K562 (cell line): ENCODE measurements around the gene MGA. TPM values are rescaled to one million over a fixed set of nuclear protein-coding genes. Genes with fewer than 3 reads are reported as not detected.
A peak's percentile ranks its signal among the peaks of the same experiment; 100 is the strongest.

Experiments
- BHLHE40 ChIP-seq: IDR thresholded peaks from 2 replicates; pipeline ENCODE4 v1.6.1; 2011; ENCODE audit warnings: low read length, improper control_type of control experiment
- CTBP1 ChIP-seq: fragments of 450-650 bp; IDR thresholded peaks from 2 replicates; pipeline ENCODE4 v1.6.1; 2016; ENCODE audit warnings: borderline replicate concordance
- ILF3 ChIP-seq: fragments of 450-650 bp; IDR thresholded peaks from 2 replicates; pipeline ENCODE4 v1.6.1; 2018; ENCODE audit warnings: antibody characterized with exemption, mild to moderate bottlenecking, moderate library complexity, borderline replicate concordance
- JUN ChIP-seq, 2 experiments: sonication (generic) in 1 of 2; formaldehyde crosslinking in 1 of 2; IDR thresholded peaks; 2 replicates each; pipeline versions ENCODE4 v1.6.1 to v1.8.0; 2012 to 2022; ENCODE audit warnings: borderline replicate concordance in 2 of 2, mild to moderate bottlenecking in 2 of 2, improper control_type of control experiment in 1 of 2, low read depth in 1 of 2, low read length in 1 of 2, missing genetic modification reagents in 1 of 2
- KLF1 ChIP-seq: fragments of 450-650 bp; IDR thresholded peaks from 2 replicates; pipeline ENCODE4 v1.6.1; 2016; ENCODE audit warnings: missing genetic modification characterization, missing compliant biosample characterization
- NR2C1 ChIP-seq, 2 experiments: fragments of 450-650 bp; IDR thresholded peaks; 2 replicates each; pipeline ENCODE4 v1.6.1; 2017; ENCODE audit warnings: mild to moderate bottlenecking in 2 of 2, antibody characterized with exemption in 1 of 2, inconsistent platforms in 1 of 2, missing compliant biosample characterization in 1 of 2, missing genetic modification characterization in 1 of 2
- POLR2B ChIP-seq: fragments of 450-650 bp; IDR thresholded peaks from 2 replicates; pipeline ENCODE4 v1.6.1; 2018; ENCODE audit warnings: low read depth; ENCODE audit not compliant: partially characterized antibody
- SMARCE1 ChIP-seq: fragments of 450-650 bp; IDR thresholded peaks from 2 replicates; pipeline ENCODE4 v1.7.1; 2016; ENCODE audit warnings: mild to moderate bottlenecking
- SRF ChIP-seq, 2 experiments: fragments of 250-450, 450-650 bp in 1 of 2; sonication (Bioruptor Pico) in 1 of 2; sonication (generic) in 1 of 2; formaldehyde crosslinking; IDR thresholded peaks; 2 replicates each; pipeline versions ENCODE4 v1.5.0 to v1.5.1; 2020 to 2022; ENCODE audit warnings: mild to moderate bottlenecking in 1 of 2, missing genetic modification reagents in 1 of 2
- TEAD1 ChIP-seq, 2 experiments: fragments of 450-650 bp in 1 of 2; sonication (generic) in 1 of 2; formaldehyde crosslinking; IDR thresholded peaks; 2 replicates each; pipeline versions ENCODE4 v1.4.0 to v1.8.0; 2020 to 2022; ENCODE audit warnings: mild to moderate bottlenecking in 2 of 2, missing genetic modification reagents in 1 of 2
- U2AF2 ChIP-seq: fragments of 200-400 bp; formaldehyde crosslinking; optimal IDR thresholded peaks from 2 replicates; pipeline ENCODE3; 2017; ENCODE audit warnings: low read depth, mild to moderate bottlenecking, low read length
- ZNF124 ChIP-seq: sonication (generic); formaldehyde crosslinking; IDR thresholded peaks from 2 replicates; pipeline ENCODE4 v1.8.1; 2022; ENCODE audit warnings: missing genetic modification reagents
- ZNF41 ChIP-seq: fragments of 250-450 bp; sonication (Bioruptor Pico); conservative IDR thresholded peaks from 2 replicates; pipeline ENCODE4 v1.4.0; 2020; ENCODE audit warnings: mild to moderate bottlenecking
- polyA plus RNA-seq, 8 experiments: library from polyadenylated mRNA; depleted of rRNA in 4 of 8; stranded (reverse) in 5 of 8; unstranded in 3 of 8; fragments of >200 nt; fragmentation: Nextera tagmentation in 2 of 8; fragmentation: Illumina TruSeq in 1 of 8; extraction: Ambion mirVana in 2 of 8; extraction: Trizol in 1 of 8; gene quantifications; 2 replicates each; pipeline versions ENCODE4 v1.2.1 to v1.2.3, GENCODE V29; 2011 to 2014; ENCODE audit warnings: inconsistent platforms in 1 of 8, missing spikeins in 1 of 8
- total RNA-seq, 7 experiments: library from RNA; depleted of rRNA in 6 of 7; stranded (reverse); fragments of >200 nt in 6 of 7; fragmentation: Illumina TruSeq in 2 of 7; extraction: Trizol in 2 of 7; gene quantifications; 2 replicates each; pipeline versions ENCODE4 v1.2.1 to v1.2.3, GENCODE V29; 2011 to 2021; ENCODE audit warnings: low replicate concordance in 1 of 7
- TF ChIP-seq, protein P1 (sequence below): fragments of 250-450 bp; sonication (Bioruptor Pico); IDR thresholded peaks from 2 replicates; pipeline ENCODE4 v1.4.0; 2020
- TF ChIP-seq, protein P2 (sequence below): sonication (generic); IDR thresholded peaks from 2 replicates; pipeline ENCODE4 v1.6.1; 2016
- TF ChIP-seq, protein P3 (sequence below): sonication (generic); formaldehyde crosslinking; IDR thresholded peaks from 2 replicates; pipeline ENCODE4 v1.8.0; 2022; ENCODE audit warnings: mild to moderate bottlenecking, missing genetic modification reagents
- TF ChIP-seq, protein P4 (sequence below): fragments of 450-650 bp; IDR thresholded peaks from 2 replicates; pipeline ENCODE4 v1.7.1; 2018; ENCODE audit warnings: mild to moderate bottlenecking, low read depth; ENCODE audit not compliant: partially characterized antibody

Gene MGA
- total and polyA plus RNA-seq, 9 of the 15 experiments (the other 6 are each of a cell fraction or from before 2014, with no cell fraction given), result 4.7 to 56.1 (median 21.1) TPM

DNA sequence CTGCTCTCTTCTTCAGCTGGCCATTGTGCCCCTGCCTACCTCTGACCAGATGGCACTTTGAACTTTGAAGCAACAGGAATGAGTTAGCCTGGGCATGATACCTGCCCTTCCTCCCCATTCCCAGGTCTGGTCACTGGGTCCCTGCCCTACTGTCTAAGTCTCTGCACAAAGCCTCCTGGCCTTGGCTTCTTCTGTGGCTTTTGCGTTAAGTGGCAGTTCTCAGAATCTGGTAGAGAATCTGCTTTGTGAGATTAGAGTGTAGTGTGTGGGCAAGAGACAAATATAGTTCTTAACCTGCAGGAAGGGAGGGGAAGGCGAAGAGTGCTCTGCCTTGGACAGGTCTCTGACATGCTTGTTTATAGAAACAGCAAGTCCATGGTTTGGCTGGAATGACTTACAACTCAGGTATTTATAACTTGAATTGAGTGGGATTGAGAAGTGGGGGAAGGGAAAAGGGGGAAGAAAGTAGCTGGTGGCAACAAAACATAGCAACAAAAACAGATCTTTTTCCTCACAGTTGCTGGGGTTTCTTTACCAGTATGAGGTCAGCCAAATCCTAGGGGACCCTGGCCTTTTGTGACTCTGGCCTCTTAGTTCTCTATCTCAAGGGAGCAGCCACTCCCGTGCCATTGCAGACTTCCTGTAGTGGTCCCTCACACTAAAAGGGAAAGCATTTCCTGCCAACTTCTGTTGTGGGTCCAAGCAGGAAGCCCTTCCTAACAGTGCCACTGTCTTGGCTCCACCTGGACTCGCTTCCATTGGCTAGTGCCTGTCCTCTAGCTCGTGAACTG lies 130.7 kb downstream of the MGA start (continued):
- TF ChIP-seq JUN (IDR thresholded peaks at IDR 0.05; ENCODE audit: borderline replicate concordance, low read depth, low read length) (no peak), JUN (CRISPR knock-in tag; IDR thresholded peaks at IDR 0.05; ENCODE audit: borderline replicate concordance) (no peak), KLF1 (tag) (no peak), POLR2B (no peak), SMARCE1 (peak; percentile 46; the same call in 1 of the 2 replicates), SRF (CRISPR knock-in tag; IDR thresholded peaks at IDR 0.05) (no peak), ILF3 (no peak), U2AF2 (no peak), TEAD1 (CRISPR knock-in tag; IDR thresholded peaks at IDR 0.05) (no peak), CTBP1 (no peak; the same call in 1 of the 2 replicates), ZNF41 (CRISPR knock-in tag) (no peak), NR2C1 (IDR thresholded peaks at IDR 0.05) (no peak), NR2C1 (tag; IDR thresholded peaks at IDR 0.05) (no peak), ZNF124 (CRISPR knock-in tag) (no peak), BHLHE40 (peak; percentile 43; the same call in 1 of the 2 replicates)
- TF ChIP-seq, protein P1, sequence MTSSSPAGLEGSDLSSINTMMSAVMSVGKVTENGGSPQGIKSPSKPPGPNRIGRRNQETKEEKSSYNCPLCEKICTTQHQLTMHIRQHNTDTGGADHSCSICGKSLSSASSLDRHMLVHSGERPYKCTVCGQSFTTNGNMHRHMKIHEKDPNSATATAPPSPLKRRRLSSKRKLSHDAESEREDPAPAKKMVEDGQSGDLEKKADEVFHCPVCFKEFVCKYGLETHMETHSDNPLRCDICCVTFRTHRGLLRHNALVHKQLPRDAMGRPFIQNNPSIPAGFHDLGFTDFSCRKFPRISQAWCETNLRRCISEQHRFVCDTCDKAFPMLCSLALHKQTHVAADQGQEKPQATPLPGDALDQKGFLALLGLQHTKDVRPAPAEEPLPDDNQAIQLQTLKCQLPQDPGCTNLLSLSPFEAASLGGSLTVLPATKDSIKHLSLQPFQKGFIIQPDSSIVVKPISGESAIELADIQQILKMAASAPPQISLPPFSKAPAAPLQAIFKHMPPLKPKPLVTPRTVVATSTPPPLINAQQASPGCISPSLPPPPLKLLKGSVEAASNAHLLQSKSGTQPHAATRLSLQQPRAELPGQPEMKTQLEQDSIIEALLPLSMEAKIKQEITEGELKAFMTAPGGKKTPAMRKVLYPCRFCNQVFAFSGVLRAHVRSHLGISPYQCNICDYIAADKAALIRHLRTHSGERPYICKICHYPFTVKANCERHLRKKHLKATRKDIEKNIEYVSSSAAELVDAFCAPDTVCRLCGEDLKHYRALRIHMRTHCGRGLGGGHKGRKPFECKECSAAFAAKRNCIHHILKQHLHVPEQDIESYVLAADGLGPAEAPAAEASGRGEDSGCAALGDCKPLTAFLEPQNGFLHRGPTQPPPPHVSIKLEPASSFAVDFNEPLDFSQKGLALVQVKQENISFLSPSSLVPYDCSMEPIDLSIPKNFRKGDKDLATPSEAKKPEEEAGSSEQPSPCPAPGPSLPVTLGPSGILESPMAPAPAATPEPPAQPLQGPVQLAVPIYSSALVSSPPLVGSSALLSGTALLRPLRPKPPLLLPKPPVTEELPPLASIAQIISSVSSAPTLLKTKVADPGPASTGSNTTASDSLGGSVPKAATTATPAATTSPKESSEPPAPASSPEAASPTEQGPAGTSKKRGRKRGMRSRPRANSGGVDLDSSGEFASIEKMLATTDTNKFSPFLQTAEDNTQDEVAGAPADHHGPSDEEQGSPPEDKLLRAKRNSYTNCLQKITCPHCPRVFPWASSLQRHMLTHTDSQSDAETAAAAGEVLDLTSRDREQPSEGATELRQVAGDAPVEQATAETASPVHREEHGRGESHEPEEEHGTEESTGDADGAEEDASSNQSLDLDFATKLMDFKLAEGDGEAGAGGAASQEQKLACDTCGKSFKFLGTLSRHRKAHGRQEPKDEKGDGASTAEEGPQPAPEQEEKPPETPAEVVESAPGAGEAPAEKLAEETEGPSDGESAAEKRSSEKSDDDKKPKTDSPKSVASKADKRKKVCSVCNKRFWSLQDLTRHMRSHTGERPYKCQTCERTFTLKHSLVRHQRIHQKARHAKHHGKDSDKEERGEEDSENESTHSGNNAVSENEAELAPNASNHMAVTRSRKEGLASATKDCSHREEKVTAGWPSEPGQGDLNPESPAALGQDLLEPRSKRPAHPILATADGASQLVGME (CRISPR knock-in tag), result no peak
- TF ChIP-seq, protein P2, sequence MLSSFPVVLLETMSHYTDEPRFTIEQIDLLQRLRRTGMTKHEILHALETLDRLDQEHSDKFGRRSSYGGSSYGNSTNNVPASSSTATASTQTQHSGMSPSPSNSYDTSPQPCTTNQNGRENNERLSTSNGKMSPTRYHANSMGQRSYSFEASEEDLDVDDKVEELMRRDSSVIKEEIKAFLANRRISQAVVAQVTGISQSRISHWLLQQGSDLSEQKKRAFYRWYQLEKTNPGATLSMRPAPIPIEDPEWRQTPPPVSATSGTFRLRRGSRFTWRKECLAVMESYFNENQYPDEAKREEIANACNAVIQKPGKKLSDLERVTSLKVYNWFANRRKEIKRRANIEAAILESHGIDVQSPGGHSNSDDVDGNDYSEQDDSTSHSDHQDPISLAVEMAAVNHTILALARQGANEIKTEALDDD, result peak; percentile 83
- TF ChIP-seq, protein P3, sequence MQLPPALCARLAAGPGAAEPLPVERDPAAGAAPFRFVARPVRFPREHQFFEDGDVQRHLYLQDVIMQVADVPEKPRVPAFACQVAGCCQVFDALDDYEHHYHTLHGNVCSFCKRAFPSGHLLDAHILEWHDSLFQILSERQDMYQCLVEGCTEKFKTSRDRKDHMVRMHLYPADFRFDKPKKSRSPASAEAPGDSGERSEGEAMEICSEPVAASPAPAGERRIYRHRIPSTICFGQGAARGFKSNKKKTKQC (CRISPR knock-in tag), result no peak
- TF ChIP-seq, protein P4, sequence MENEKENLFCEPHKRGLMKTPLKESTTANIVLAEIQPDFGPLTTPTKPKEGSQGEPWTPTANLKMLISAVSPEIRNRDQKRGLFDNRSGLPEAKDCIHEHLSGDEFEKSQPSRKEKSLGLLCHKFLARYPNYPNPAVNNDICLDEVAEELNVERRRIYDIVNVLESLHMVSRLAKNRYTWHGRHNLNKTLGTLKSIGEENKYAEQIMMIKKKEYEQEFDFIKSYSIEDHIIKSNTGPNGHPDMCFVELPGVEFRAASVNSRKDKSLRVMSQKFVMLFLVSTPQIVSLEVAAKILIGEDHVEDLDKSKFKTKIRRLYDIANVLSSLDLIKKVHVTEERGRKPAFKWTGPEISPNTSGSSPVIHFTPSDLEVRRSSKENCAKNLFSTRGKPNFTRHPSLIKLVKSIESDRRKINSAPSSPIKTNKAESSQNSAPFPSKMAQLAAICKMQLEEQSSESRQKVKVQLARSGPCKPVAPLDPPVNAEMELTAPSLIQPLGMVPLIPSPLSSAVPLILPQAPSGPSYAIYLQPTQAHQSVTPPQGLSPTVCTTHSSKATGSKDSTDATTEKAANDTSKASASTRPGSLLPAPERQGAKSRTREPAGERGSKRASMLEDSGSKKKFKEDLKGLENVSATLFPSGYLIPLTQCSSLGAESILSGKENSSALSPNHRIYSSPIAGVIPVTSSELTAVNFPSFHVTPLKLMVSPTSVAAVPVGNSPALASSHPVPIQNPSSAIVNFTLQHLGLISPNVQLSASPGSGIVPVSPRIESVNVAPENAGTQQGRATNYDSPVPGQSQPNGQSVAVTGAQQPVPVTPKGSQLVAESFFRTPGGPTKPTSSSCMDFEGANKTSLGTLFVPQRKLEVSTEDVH, result no peak
